Embryonic facial prominence (tissue), 1 donor: Measurements from ENCODE around the gene NR3C2.

ENCODE experiments used
- DNase-seq: peaks from one replicate; pipeline ENCODE4 v3.0.0-alpha.2; 2016; ENCODE audit errors: extremely low spot score

Gene NR3C2

GRCh38 chr4:148441986-148442831 lies at the start of gene NR3C2:
TSS of gene NR3C2 (minus strand) at chr4:148442414.
- DNase-seq, result peak; percentile 91

- no peak for DNase-seq
Observed at GRCh38 chr4:148487181-148487580, 45.0 kb upstream of the NR3C2 start.

DNA sequence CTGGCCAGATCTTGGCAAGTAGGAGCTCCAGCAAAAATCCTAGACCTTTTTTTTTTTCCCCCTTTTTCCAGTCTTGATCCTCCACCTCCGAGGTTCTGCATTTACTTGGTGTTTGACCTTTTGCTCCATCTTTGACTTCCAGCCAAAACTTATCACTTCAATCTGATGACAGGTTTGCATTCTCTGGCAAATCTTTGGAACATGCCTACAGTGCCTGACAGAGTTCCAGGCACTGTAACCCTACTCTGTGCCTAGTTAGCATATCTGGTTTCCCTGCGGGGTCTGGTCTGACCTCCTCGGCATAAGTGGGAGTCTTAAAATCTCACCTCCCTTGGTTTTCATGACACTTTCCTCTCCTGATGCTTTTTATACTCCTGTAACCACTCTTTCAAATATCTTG lies 39.4 kb upstream of the NR3C2 start:
- no peak for DNase-seq

- no peak for DNase-seq
Observed at GRCh38 chr4:148477276-148477675, 35.1 kb upstream of the NR3C2 start.

GRCh38 chr4:148469938-148470337 lies 27.7 kb upstream of the NR3C2 start:
- DNase-seq, result no peak

GRCh38 chr4:148454835-148455234 lies 12.6 kb upstream of the NR3C2 start:
- no peak for DNase-seq

DNA sequence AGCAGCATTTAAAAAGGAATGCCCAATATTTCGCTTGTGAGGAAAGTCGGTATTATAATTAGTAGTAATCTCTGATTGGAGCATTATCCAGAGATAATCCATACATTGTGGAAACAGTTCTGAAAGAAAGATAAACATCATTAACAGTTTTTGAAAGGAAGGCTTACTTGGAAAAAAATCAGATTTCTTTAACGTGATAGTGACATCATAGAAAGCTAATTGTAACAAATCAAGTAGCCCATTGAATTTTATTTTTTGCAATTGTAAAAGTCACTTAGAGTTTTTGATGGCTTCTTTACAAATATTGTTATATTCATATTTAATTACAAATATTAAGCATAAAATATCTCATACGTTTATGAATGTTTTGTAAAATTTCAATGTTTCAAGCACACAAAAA lies 11.6 kb upstream of the NR3C2 start:
- no peak for DNase-seq

- no peak for DNase-seq
Observed at GRCh38 chr4:148452970-148453369, 10.8 kb upstream of the NR3C2 start.

GRCh38 chr4:148449921-148450320 lies 7.7 kb upstream of the NR3C2 start:
- DNase-seq, result no peak

- no peak for DNase-seq
Observed at GRCh38 chr4:148448141-148448540, 5.9 kb upstream of the NR3C2 start.

GRCh38 chr4:148447681-148448080 lies 5.5 kb upstream of the NR3C2 start:
- no peak for DNase-seq

DNA sequence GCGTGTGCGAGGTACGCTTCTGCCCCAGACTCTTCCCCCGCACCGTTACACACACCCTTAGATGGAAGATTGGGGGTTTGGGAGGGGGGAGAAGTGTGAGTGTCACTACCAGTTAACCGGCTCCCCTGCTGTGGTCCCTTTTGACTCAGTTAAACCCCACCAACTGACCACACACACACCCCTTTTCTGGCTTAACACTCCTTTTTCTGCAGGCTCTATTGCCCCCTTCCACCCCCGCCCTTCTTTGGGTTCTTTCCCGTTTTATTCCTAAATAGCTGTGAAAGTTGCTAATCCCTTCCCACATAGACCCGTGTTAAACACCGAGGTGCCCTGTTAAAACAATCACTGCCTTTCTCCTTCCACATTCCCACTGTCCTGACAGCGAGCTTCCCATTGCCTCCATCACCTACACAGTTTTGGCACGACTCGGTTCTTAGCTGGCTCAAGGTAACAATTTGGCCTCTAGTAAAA lies 3.7 kb upstream of the NR3C2 start:
- no peak for DNase-seq

- no peak for DNase-seq
Observed at GRCh38 chr4:148445071-148445859, 3.1 kb upstream of the NR3C2 start.

DNA sequence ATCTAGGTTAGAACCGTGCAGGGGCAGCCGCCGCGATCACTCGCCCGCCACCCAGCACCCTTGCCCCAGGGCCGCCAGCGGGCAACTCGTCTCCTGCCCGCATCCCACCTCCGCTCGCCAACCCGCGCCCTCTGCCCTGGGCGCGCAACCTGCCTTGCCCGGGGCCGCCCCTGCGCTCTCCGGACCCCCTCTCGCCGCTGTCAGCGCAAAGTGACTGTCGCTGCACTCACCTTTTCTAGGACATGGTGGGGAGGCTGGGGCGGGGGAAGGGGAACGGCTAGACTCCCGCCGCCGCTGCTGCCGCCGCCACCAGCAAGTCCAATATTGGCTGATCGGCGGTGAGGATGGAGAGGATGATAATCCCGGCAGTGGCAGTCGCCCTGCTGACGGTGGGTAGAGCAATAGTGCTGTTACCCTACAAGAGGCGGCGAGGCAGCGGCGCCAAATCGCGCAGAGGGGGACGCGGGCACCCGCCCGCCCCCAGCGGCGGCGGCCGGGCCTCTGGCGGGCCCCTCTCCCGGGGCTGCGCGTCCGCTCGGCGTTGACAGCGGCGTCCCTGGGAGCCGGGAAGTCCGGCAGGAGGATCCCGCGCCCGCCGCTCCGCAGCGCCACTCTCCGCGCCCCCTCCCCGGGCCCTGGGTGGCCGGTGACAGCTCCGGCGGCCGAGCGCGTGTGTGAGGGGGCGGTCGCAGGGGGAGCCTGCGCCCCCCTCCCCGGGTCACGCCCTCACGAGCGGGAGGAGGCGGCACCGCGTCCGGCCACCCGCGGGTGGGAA lies 2.3 kb upstream of the NR3C2 start:
- DNase-seq, result no peak

- DNase-seq, result no peak
Observed at GRCh38 chr4:148443512-148444295, 1.5 kb upstream of the NR3C2 start.

DNA sequence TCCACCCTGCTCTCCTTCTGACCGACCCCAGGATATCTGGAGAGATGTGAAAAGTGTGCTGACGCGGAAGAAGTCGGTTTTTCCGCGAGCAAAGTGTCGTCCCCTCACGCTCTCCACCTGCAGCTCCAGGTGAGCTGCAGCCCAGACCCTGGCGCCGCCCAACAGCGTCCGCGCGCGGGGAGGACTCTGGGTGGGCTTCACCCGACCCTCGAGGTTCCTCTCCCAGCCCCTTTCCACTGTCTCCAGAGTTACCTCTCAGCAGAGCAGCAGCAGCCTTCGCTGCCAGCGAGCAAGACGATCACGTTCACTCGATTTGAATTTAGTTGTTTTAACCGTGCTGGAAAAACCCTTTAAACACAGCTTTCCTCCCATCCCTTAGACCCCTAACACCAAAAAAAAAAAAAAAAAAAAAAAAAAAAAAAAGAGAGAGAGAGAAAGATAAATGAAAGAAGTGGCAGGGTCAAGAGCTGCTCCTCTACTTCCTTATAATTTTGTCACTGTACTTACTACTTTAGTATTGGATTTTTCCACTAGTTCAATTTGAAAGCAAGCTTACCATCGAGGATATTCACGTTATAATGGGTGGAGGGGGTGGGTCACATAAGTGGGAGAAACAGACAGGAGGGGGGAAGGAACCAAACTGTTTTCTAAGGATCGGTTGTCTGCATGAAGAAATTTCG lies 758 bp upstream of the NR3C2 start:
- no peak for DNase-seq

- DNase-seq, result no peak
Observed at GRCh38 chr4:148441624-148441985, 609 bp downstream of the NR3C2 start.

- DNase-seq, result no peak
Observed at GRCh38 chr4:148438047-148438446, 4.2 kb downstream of the NR3C2 start.

DNA sequence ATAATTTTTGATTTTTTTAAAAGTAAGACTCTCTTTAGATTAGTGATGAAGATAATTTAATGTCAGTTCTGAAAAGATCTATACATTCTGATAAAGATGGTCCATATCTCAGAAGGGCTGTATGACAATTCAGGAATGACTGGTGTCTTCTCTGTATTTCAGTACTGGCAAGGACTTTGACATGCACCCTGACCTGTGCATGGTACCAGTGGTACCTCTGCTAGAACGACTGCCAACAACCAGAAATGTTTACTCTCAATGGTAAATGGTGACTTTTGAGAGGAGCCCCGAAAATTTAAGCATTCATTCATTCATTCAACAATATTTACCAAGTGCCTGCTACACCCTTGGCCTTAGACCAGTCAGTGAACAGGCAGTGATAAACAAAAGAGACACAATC lies 4.8 kb downstream of the NR3C2 start:
- DNase-seq, result no peak

DNA sequence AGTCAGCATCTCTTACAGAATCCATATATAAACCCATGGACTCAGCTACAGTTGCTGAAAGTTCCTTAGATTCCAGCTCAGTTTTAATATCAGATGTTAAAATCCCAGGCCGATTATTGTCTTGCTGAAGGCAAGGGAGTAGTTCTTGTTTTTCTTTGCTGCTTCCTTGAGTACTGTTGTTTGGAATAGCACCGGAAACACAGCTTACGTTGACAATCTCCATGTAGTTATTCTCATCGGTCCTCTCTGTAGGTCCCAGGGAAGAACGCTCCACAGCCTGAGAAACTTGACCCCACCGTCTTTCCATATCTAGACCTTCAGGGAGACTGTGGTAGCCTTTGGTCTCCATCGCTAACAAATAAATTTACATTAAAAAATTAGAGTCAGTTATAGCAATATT lies 5.7 kb downstream of the NR3C2 start:
- no peak for DNase-seq
